Stomach (tissue), 9 donors: ENCODE measurements around the gene COQ7. TPM values are rescaled to one million over a fixed set of nuclear protein-coding genes. Genes with fewer than 3 reads are reported as not detected.

ENCODE experiments used
- DNase-seq, 2 donors: peaks; one replicate each; pipeline versions ENCODE4 v3.0.0 to v3.0.0-alpha.2; 2013 to 2019
- H3K27ac ChIP-seq, 5 donors: fragments of 200-600 bp in 4 of 5; sonication (generic) in 4 of 5; one replicate each; pipeline ENCODE4 v1.5.1; 2013 to 2019; ENCODE audit warnings: mild to moderate bottlenecking in 1 of 5, moderate library complexity in 1 of 5
- H3K27me3 ChIP-seq, 3 donors: fragments of 200-600 bp; sonication (generic); one replicate each; pipeline ENCODE4 v1.5.1; 2017 to 2019; ENCODE audit warnings: mixed run types in 1 of 3
- H3K36me3 ChIP-seq, 4 donors: fragments of 200-600 bp; sonication (generic); 1 replicate in 3 of 4; 2 replicates in 1 of 4; pipeline ENCODE4 v1.5.1; 2016 to 2019
- H3K4me1 ChIP-seq, 4 donors: fragments of 200-600 bp; sonication (generic); one replicate each; pipeline ENCODE4 v1.5.1; 2016 to 2019
- H3K4me3 ChIP-seq, 4 donors: fragments of 200-600 bp; sonication (generic) in 3 of 4; one replicate each; pipeline ENCODE4 v1.5.1; 2016 to 2019; ENCODE audit warnings: mild to moderate bottlenecking in 1 of 4
- H3K9me3 ChIP-seq, 4 donors: fragments of 200-600 bp; sonication (generic); one replicate each; pipeline ENCODE4 v1.5.1; 2016 to 2019
- CTCF ChIP-seq, 7 experiments: fragments of 450-650 bp in 4 of 7; fragments of 200-600 bp in 3 of 7; sonication (generic) in 3 of 7; IDR thresholded peaks; one replicate each; pipeline ENCODE4 v1.5.1; 2016 to 2019; ENCODE audit warnings: antibody characterized with exemption in 7 of 7, control low read depth in 2 of 7, mild to moderate bottlenecking in 1 of 7
- EP300 ChIP-seq: sonication (generic); formaldehyde crosslinking; IDR thresholded peaks from one replicate; pipeline ENCODE4 v1.6.1; 2017; ENCODE audit warnings: antibody characterized with exemption
- POLR2A ChIP-seq, 4 donors: fragments of 450-650 bp; IDR thresholded peaks; one replicate each; pipeline ENCODE4 v1.6.1; 2016; ENCODE audit warnings: antibody characterized with exemption in 4 of 4, control low read depth in 2 of 4, mild to moderate bottlenecking in 1 of 4, moderate library complexity in 1 of 4
- POLR2AphosphoS5 ChIP-seq, 3 donors: sonication (generic); formaldehyde crosslinking; IDR thresholded peaks; one replicate each; pipeline ENCODE4 v1.6.1; 2016; ENCODE audit warnings: antibody characterized with exemption in 3 of 3
- WGBS, 5 donors: extraction: QIAGEN DNeasy Blood & Tissue Kit in 3 of 5; methylation state at CpG; one replicate each; pipeline versions ENCODE4 v1.1.5 to v1.1.7; 2013 to 2018; 5-methylcytosine and 5-hydroxymethylcytosine counted together
- intact Hi-C: fragments of 100-400 bp; cut with DNase I; formaldehyde crosslinking; loops from one replicate; pipeline ENCODE4 v1.15.1; 2023; ENCODE audit warnings: low total_unique reads
- polyA plus RNA-seq, 3 donors: library from polyadenylated mRNA; stranded (reverse); fragments of 200-250 nt; gene quantifications; one replicate each; pipeline ENCODE4 v1.2.3, GENCODE V29; 2013
- total RNA-seq, 5 donors: library from RNA; depleted of rRNA; stranded (reverse); fragments of >200 nt; gene quantifications; one replicate each; pipeline versions ENCODE4 v1.1.0 to v1.2.3, GENCODE V29; 2014 to 2016
- donor health status: healthy with polysubstance abuse.
- donor health status: Bipolar disorder and iron deficiency.
- donor health status: healthy.

The COQ7 gene
- total and polyA plus RNA-seq, 8 donors, result 5.8 to 59.4 (median 20.2) TPM

GRCh38 chr16:19085679-19086200, 18.3 kb downstream of the COQ7 start:
- H3K4me1 ChIP-seq, result peaks cover 14 to 17% (median 15%) of the 10 kb centered on the region in 4 donors
- peaks cover 0 to 16% (median 16%) of the 10 kb centered on the region in 4 donors for H3K36me3 ChIP-seq
- intact Hi-C loops, result loop anchor here (5.0 kb wide), 2 partner anchors 82 to 287 kb away; partner anchors contain the start of gene SYT17
- H3K27me3 ChIP-seq, result no peaks in the 10 kb centered on the region
- H3K27ac ChIP-seq, result no peak overlapping the region
- DNase-seq, result peak; percentile 49 to 52
- WGBS, 5 donors, result 18 to 37% (median 34%) methylated on average over 8 of the region's 8 CpGs
- TF ChIP-seq POLR2A (IDR thresholded peaks at IDR 0.05) (no peak), CTCF (IDR thresholded peaks at IDR 0.05) (no peak), POLR2AphosphoS5 (IDR thresholded peaks at IDR 0.05) (no peak), EP300 (no peak)
- no peaks in the 10 kb centered on the region for H3K9me3 ChIP-seq
- no peak overlapping the region for H3K4me3 ChIP-seq

GRCh38 chr16:19086322-19087199, 19.1 kb downstream of the COQ7 start:
- Histone ChIP-seq H3K27me3 (no peaks in the 10 kb centered on the region), H3K9me3 (no peaks in the 10 kb centered on the region), H3K4me3 (peak overlapping the region; percentile 37 to 44 (median 42)), H3K27ac (peak overlapping the region in 2 of 5 donors; percentile 24 to 36), H3K4me1 (peaks cover 14 to 17% (median 15%) of the 10 kb centered on the region in 4 donors), H3K36me3 (peaks cover 0 to 9% (median 8%) of the 10 kb centered on the region in 4 donors)
- 5 to 6% (median 6%) methylated on average over 47 to 52 of the region's 52 CpGs for WGBS, 5 donors
- intact Hi-C loops, result loop anchor here (5.0 kb wide), 2 partner anchors 81 to 286 kb away; partner anchors contain the start of gene SYT17
- DNase-seq, result peak; percentile 89 to 96
- TF ChIP-seq POLR2AphosphoS5 (IDR thresholded peaks at IDR 0.05) (peak in 1 of 3 donors; percentile 79), CTCF (IDR thresholded peaks at IDR 0.05) (peak in 5 of 7 experiments; percentile 88 to 99 (median 97)), EP300 (no peak), POLR2A (IDR thresholded peaks at IDR 0.05) (no peak)

- intact Hi-C loops, result loop anchor here (5.0 kb wide), 2 partner anchors 79 to 284 kb away; partner anchors contain the start of gene SYT17
- Histone ChIP-seq H3K4me3 (no peak overlapping the region), H3K9me3 (no peaks in the 10 kb centered on the region), H3K36me3 (no peaks in the 10 kb centered on the region), H3K4me1 (peaks cover 14 to 21% (median 17%) of the 10 kb centered on the region in 4 donors), H3K27ac (no peak overlapping the region), H3K27me3 (no peaks in the 10 kb centered on the region)
- WGBS, 5 donors, result 84 to 90% (median 88%) methylated on average over 5 of the region's 5 CpGs
- DNase-seq, result no peak
- TF ChIP-seq CTCF (IDR thresholded peaks at IDR 0.05), result no peak
- TF ChIP-seq POLR2AphosphoS5 (IDR thresholded peaks at IDR 0.05), result no peak
- TF ChIP-seq POLR2A (IDR thresholded peaks at IDR 0.05), result no peak
- no peak for TF ChIP-seq EP300
These were observed 21.0 kb downstream of the COQ7 start for GRCh38 chr16:19088341-19088916.

GRCh38 chr16:19089410-19089955, 22.1 kb downstream of the COQ7 start:
- H3K4me3 ChIP-seq, result no peak overlapping the region
- no peak for DNase-seq
- H3K9me3 ChIP-seq, result no peaks in the 10 kb centered on the region
- H3K27me3 ChIP-seq, result no peaks in the 10 kb centered on the region
- peaks cover 14 to 28% (median 22%) of the 10 kb centered on the region in 4 donors for H3K4me1 ChIP-seq
- TF ChIP-seq EP300, result no peak
- no peak for TF ChIP-seq POLR2A (IDR thresholded peaks at IDR 0.05)
- TF ChIP-seq POLR2AphosphoS5 (IDR thresholded peaks at IDR 0.05), result no peak
- TF ChIP-seq CTCF (IDR thresholded peaks at IDR 0.05), result no peak
- 85 to 90% (median 89%) methylated on average over 3 of the region's 3 CpGs for WGBS, 5 donors
- H3K27ac ChIP-seq, result no peak overlapping the region
- intact Hi-C loops, result loop anchor here (5.0 kb wide), 2 partner anchors 78 to 283 kb away; partner anchors contain the start of gene SYT17
- no peaks in the 10 kb centered on the region for H3K36me3 ChIP-seq
